PC-9 (cell line): ENCODE measurements around the gene PPP2R2C. TPM values are rescaled to one million over a fixed set of nuclear protein-coding genes. Genes with fewer than 3 reads are reported as not detected.

ENCODE experiments used
- BruUV-seq: library from RNA; stranded (reverse); fragments of 400-500 nt; replicated peaks from 2 replicates; lab custom pipeline; 2021; lab: Mats Ljungman, UMichigan
- CTCF ChIA-PET: fragments of 300-600 bp; sonication (Branson Sonifier 250); formaldehyde crosslinking; loops from one replicate; lab custom pipeline; 2022; ENCODE audit warnings: antibody characterized with exemption; lab: Charles Lee
- POLR2A ChIA-PET: fragments of 300-600 bp; sonication (Branson Sonifier 250); formaldehyde crosslinking; loops from one replicate; lab custom pipeline; 2022; ENCODE audit warnings: antibody characterized with exemption; ENCODE audit not compliant: unreplicated experiment; lab: Charles Lee
- DNase-seq, 2 experiments: peaks; one replicate each; pipeline versions ENCODE4 v3.0.0 to v3.0.0-alpha.2; 2015 to 2022; ENCODE audit warnings: mixed read lengths in 1 of 2
- H2AFZ ChIP-seq: fragments of 200-600 bp; sonication (generic); 2 replicates; pipeline ENCODE4 v1.8.1; 2017; ENCODE audit warnings: antibody characterized with exemption
- H3F3A ChIP-seq: fragments of 200-600 bp; sonication (generic); 2 replicates; pipeline ENCODE4 v1.8.1; 2017; ENCODE audit warnings: antibody characterized with exemption, mild to moderate bottlenecking, low read depth; ENCODE audit not compliant: insufficient read depth
- H3K27ac ChIP-seq: fragments of 200-600 bp; sonication (generic); 2 replicates; pipeline ENCODE4 v1.6.1; 2016; ENCODE audit warnings: mixed run types
- H3K27me3 ChIP-seq: fragments of 200-600 bp; sonication (generic); 2 replicates; pipeline ENCODE4 v1.6.1; 2016; ENCODE audit warnings: low read depth, mixed run types; ENCODE audit not compliant: insufficient read depth
- H3K36me3 ChIP-seq: fragments of 200-600 bp; sonication (generic); 2 replicates; pipeline ENCODE4 v1.6.1; 2016; ENCODE audit warnings: low read depth, mixed run types
- H3K4me1 ChIP-seq: fragments of 200-600 bp; sonication (generic); replicated peaks from 2 replicates; pipeline ENCODE4 v1.6.1; 2016; ENCODE audit warnings: mixed run types; ENCODE audit not compliant: insufficient read depth
- H3K4me2 ChIP-seq: fragments of 200-600 bp; sonication (generic); 2 replicates; pipeline ENCODE4 v1.6.1; 2017; ENCODE audit warnings: mixed run types
- H3K4me3 ChIP-seq: fragments of 200-600 bp; sonication (generic); 2 replicates; pipeline ENCODE4 v1.6.1; 2016; ENCODE audit warnings: mixed run types
- H3K79me2 ChIP-seq: fragments of 200-600 bp; sonication (generic); 2 replicates; pipeline ENCODE4 v1.6.1; 2017; ENCODE audit warnings: low read depth, mixed run types
- H3K9me2 ChIP-seq: fragments of 200-600 bp; sonication (generic); 2 replicates; pipeline ENCODE4 v1.8.1; 2017; ENCODE audit warnings: mild to moderate bottlenecking; ENCODE audit not compliant: insufficient read depth
- H3K9me3 ChIP-seq: fragments of 200-600 bp; sonication (generic); 2 replicates; pipeline ENCODE4 v1.8.1; 2016; ENCODE audit warnings: low read depth; ENCODE audit not compliant: insufficient read depth
- H4K20me1 ChIP-seq: fragments of 200-600 bp; sonication (generic); 2 replicates; pipeline ENCODE4 v1.8.1; 2017; ENCODE audit not compliant: insufficient read depth
- CTCF ChIP-seq: fragments of 200-600 bp; sonication (generic); conservative IDR thresholded peaks from 2 replicates; pipeline ENCODE4 v1.6.1; 2017; ENCODE audit warnings: mixed run types, antibody characterized with exemption, mild to moderate bottlenecking, moderate library complexity
- EZH2 ChIP-seq: fragments of 200-600 bp; sonication (generic); IDR thresholded peaks from 2 replicates; pipeline ENCODE4 v1.8.0; 2017; ENCODE audit warnings: antibody characterized with exemption, low read depth
- intact Hi-C: fragments of 100-400 bp; cut with micrococcal nuclease; formaldehyde crosslinking; loops from one replicate; pipeline ENCODE4 v1.10.0; 2022; ENCODE audit not compliant: unreplicated experiment
- total RNA-seq: library from RNA; stranded (reverse); gene quantifications from 2 replicates; pipeline ENCODE4 v1.2.3, GENCODE V29; 2021

Gene PPP2R2C
- total RNA-seq, 1 experiment from 2014 or later, result 40.9 TPM

GRCh38 chr4:6495736-6496135 lies 23.3 kb upstream of the PPP2R2C start:
- Histone ChIP-seq H3K79me2 (no peaks in the 10 kb centered on the region), H3K36me3 (no peaks in the 10 kb centered on the region), H3K4me1 (no peaks in the 10 kb centered on the region), H3K4me3 (no peak overlapping the region), H3K27ac (no peak overlapping the region), H2AFZ (no peak overlapping the region), H3K27me3 (no peaks in the 10 kb centered on the region), H3K4me2 (no peak overlapping the region), H3K9me2 (no peaks in the 10 kb centered on the region), H3K9me3 (no peaks in the 10 kb centered on the region; the same call in 1 of the 2 replicates), H4K20me1 (no peaks in the 10 kb centered on the region), H3F3A (no peaks in the 10 kb centered on the region)
- intact Hi-C loops, result no loop called here
- DNase-seq, result no peak
- no peak for TF ChIP-seq EZH2
- no peak for TF ChIP-seq CTCF
- ChIA-PET CTCF (no interaction called here), POLR2A (no interaction called here)
- no TSS peak for BruUV-seq

- H3K27me3 ChIP-seq, result no peaks in the 10 kb centered on the region
- CTCF ChIA-PET, result no interaction called here
- no peak overlapping the region for H2AFZ ChIP-seq
- no peaks in the 10 kb centered on the region for H3F3A ChIP-seq
- no peaks in the 10 kb centered on the region; the same call in 1 of the 2 replicates for H3K9me3 ChIP-seq
- POLR2A ChIA-PET, result no interaction called here
- no peaks in the 10 kb centered on the region for H3K4me1 ChIP-seq
- no peaks in the 10 kb centered on the region for H3K79me2 ChIP-seq
- H3K4me2 ChIP-seq, result no peak overlapping the region
- H3K36me3 ChIP-seq, result no peaks in the 10 kb centered on the region
- intact Hi-C loops, result no loop called here
- no TSS peak for BruUV-seq
- no peaks in the 10 kb centered on the region for H3K9me2 ChIP-seq
- H4K20me1 ChIP-seq, result no peaks in the 10 kb centered on the region
- DNase-seq, result no peak
- no peak overlapping the region for H3K4me3 ChIP-seq
- TF ChIP-seq EZH2 (no peak), CTCF (no peak)
- H3K27ac ChIP-seq, result no peak overlapping the region
These were observed 22.8 kb upstream of the PPP2R2C start for GRCh38 chr4:6495296-6495590.

GRCh38 chr4:6494431-6495295 lies 22.2 kb upstream of the PPP2R2C start:
- Histone ChIP-seq H3K27me3 (no peaks in the 10 kb centered on the region), H3K4me1 (no peaks in the 10 kb centered on the region), H3K36me3 (no peaks in the 10 kb centered on the region), H3K27ac (no peak overlapping the region), H3K9me2 (no peaks in the 10 kb centered on the region), H4K20me1 (no peaks in the 10 kb centered on the region), H3K4me2 (no peak overlapping the region), H3K4me3 (no peak overlapping the region), H2AFZ (no peak overlapping the region), H3K9me3 (no peaks in the 10 kb centered on the region; the same call in 1 of the 2 replicates), H3K79me2 (no peaks in the 10 kb centered on the region), H3F3A (no peaks in the 10 kb centered on the region)
- DNase-seq, result no peak
- intact Hi-C loops, result no loop called here
- CTCF ChIA-PET, result no interaction called here
- POLR2A ChIA-PET, result no interaction called here
- TF ChIP-seq EZH2 (no peak), CTCF (no peak)
- BruUV-seq, result no TSS peak
